Subcutaneous abdominal adipose tissue (tissue), 5 donors: ENCODE results near the gene PTPN2.

Source experiments
- H3K27ac ChIP-seq: one replicate; pipeline ENCODE4 v1.7.0; 2013; ENCODE audit warnings: low read depth, mild to moderate bottlenecking, inconsistent platforms, low read length, moderate library complexity
- H3K27me3 ChIP-seq, 5 donors: one replicate each; pipeline ENCODE4 v1.7.0; 2013; ENCODE audit warnings: low read length in 5 of 5, inconsistent platforms in 1 of 5; ENCODE audit not compliant: control insufficient read depth in 5 of 5, insufficient read depth in 4 of 5
- H3K36me3 ChIP-seq, 5 donors: one replicate each; pipeline ENCODE4 v1.7.0; 2013; ENCODE audit warnings: low read length in 5 of 5; ENCODE audit not compliant: control insufficient read depth in 5 of 5, insufficient read depth in 5 of 5
- H3K4me1 ChIP-seq, 5 donors: one replicate each; pipeline ENCODE4 v1.7.0; 2013; ENCODE audit warnings: low read length in 5 of 5, mild to moderate bottlenecking in 3 of 5, moderate library complexity in 1 of 5; ENCODE audit not compliant: control insufficient read depth in 5 of 5, insufficient read depth in 5 of 5
- H3K4me3 ChIP-seq, 5 donors: one replicate each; pipeline ENCODE4 v1.7.0; 2013; ENCODE audit warnings: low read length in 5 of 5, low read depth in 1 of 5
- H3K9ac ChIP-seq, 5 donors: one replicate each; pipeline ENCODE4 v1.7.0; 2013; ENCODE audit warnings: low read length in 5 of 5, mild to moderate bottlenecking in 4 of 5, moderate library complexity in 3 of 5
- H3K9me3 ChIP-seq, 5 donors: one replicate each; pipeline ENCODE4 v1.7.0; 2013; ENCODE audit warnings: low read length in 5 of 5; ENCODE audit not compliant: control insufficient read depth in 5 of 5
- donor health status: healthy.
- donor health status: healthy.
- donor health status: healthy.
- donor health status: healthy.
- donor health status: healthy.

Gene PTPN2

DNA sequence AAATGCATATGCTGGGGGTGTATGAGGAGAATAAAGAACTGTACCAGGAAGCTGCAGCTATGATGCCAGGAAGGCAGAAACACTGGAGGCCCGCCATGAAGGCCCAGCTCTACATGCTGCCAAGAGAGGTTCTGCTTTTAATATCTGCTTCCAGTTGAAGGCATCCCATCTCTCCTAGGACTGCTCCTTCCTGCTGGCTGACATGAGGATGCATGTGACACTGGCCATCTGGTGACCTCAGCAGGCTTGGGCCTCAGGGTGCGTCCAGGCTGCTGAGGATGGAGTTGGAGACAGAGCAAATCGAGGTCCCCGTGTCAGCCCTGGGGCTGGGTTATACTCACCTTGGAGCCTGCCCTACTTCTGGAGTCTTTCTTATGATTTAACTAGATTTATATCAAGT, 132.1 kb downstream of the PTPN2 start:
- Histone ChIP-seq H3K9me3 (no peaks in the 10 kb centered on the region), H3K4me3 (no peak overlapping the region), H3K27ac (no peak overlapping the region), H3K27me3 (no peaks in the 10 kb centered on the region), H3K4me1 (no peaks in the 10 kb centered on the region), H3K36me3 (no peaks in the 10 kb centered on the region), H3K9ac (no peak overlapping the region)

DNA sequence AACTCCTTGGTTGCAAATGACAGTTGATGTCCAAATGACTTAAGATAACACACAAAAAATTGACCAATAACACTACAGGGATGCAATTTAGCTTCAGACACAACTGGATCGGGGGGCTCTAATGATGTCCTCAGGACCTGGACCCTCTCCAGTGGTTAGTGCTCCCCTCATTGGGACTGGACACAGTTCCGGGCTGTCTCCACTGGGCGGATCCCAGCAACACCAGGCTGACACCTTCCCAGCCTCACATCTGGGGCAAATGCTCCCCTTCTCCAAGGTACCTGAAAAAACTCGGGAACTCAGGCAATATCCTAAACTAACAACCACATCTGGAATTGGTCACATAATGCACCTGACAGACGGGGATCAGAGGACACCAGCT, 132.5 kb downstream of the PTPN2 start:
- Histone ChIP-seq H3K4me3 (no peak overlapping the region), H3K9me3 (no peaks in the 10 kb centered on the region), H3K27ac (no peak overlapping the region), H3K9ac (no peak overlapping the region), H3K36me3 (no peaks in the 10 kb centered on the region), H3K4me1 (no peaks in the 10 kb centered on the region), H3K27me3 (no peaks in the 10 kb centered on the region)

DNA sequence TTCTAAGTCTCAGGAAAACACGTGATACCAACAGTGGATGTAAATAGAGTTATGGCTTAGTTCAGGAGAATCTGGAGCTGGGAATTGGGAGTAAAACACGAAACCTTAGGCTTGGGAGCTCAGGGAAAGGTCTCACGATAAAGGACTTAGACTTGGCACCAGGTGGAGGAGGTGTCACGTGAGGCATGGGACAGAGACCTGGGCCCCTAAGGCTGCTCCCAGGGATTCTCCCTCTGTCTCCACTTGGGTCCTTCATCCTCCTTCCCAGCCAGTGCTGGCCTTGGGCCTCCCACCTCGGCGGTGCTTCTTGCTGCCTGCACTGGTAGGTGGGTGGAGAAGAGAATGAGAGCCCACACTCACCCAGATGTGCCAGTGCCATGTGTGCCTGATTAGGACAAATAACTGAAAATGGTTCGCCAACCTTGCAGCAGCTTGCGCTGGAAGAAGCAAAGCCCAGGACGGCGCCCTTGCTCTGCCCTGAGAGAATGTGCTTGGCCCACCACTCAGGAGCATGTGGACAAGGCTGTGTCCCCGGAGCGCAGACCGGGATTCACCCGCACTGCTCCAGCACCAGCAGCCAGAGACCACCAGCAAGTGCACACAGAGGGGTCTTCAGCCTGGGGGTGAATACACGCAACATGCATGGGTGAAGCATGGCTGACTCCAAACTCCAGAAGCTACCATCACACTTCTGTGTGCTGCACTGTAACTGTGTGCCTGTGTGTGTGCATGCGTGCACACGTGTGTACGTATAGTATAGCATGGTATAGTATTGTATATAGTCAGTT, 133.1 kb downstream of the PTPN2 start:
- no peaks in the 10 kb centered on the region for H3K27me3 ChIP-seq
- H3K9ac ChIP-seq, result no peak overlapping the region
- H3K27ac ChIP-seq, result no peak overlapping the region
- no peaks in the 10 kb centered on the region for H3K36me3 ChIP-seq
- no peaks in the 10 kb centered on the region for H3K4me1 ChIP-seq
- no peak overlapping the region for H3K4me3 ChIP-seq
- no peaks in the 10 kb centered on the region for H3K9me3 ChIP-seq

DNA sequence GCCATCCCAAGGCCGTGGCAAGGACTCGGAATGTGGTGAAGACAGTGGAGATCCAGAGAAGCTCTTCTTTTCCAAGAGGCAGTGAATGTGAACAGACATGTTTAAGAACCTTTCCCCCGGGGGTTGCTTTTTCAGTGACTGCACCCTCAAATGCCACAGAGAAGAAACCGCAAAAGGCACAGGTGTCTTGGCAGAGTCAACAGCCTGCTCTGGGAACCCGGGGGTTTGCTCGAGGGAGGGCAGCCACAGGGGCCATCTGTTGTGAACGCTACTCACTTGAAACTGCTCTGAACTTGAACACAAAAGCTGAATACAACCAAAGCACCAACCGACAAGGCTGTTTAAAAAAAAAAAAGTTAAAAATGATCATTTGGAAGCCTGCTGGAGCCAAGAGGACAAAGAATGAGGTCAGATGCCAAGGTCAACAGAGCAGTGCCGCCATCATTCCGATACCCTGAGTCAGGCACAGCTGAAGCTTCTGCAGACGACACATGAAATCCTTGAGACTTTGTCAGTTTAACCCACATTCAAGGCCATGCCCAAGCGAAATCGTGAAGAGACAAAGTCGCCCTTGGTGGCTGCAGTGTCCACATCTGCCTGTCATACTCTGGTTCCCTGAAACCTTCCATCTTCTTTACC, 133.8 kb downstream of the PTPN2 start:
- Histone ChIP-seq H3K27me3 (no peaks in the 10 kb centered on the region), H3K4me3 (no peak overlapping the region), H3K4me1 (no peaks in the 10 kb centered on the region), H3K27ac (no peak overlapping the region), H3K9me3 (no peaks in the 10 kb centered on the region), H3K36me3 (no peaks in the 10 kb centered on the region), H3K9ac (no peak overlapping the region)

DNA sequence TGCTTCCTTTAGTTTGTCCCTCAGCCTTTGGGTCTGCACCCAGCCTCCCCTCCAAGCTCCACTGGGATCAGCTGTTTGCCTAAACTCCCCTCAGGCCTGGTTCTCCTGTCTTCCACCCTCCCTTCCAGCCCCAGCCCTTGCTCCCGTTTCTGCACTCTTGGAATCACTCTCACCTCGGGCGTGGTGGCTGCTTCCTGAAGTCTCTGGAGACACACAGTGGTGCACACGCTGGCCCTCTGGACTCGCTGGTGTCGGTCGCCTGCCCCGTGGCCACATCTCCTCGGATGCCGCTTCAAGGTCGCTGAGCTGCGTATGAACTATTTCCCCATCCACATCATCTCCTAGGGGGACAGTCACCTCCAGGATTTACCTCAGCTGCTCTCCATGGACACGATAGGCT, 134.9 kb downstream of the PTPN2 start:
- Histone ChIP-seq H3K9me3 (no peaks in the 10 kb centered on the region), H3K27me3 (no peaks in the 10 kb centered on the region), H3K36me3 (no peaks in the 10 kb centered on the region), H3K4me1 (no peaks in the 10 kb centered on the region), H3K27ac (no peak overlapping the region), H3K9ac (no peak overlapping the region), H3K4me3 (no peak overlapping the region)

DNA sequence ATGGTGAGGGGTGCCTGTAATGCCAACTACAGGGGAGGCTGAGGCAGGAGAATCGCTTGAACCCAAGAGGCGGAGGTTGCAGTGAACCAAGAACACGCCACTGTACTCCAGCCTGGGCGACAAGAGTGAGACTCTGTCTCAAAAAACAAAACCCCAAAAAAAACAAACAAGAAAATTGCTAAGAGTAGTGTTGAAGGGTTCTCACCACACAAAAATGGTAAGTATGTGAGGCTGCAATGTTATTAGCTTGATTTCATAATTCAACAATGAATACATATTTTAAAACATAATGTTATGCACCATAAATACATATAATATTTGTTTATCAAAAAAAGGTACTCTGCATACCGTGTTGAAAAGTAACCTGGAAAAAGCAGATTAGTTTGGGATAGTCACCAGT, 135.4 kb downstream of the PTPN2 start:
- Histone ChIP-seq H3K27ac (no peak overlapping the region), H3K9ac (no peak overlapping the region), H3K4me3 (no peak overlapping the region), H3K4me1 (no peaks in the 10 kb centered on the region), H3K9me3 (no peaks in the 10 kb centered on the region), H3K36me3 (no peaks in the 10 kb centered on the region), H3K27me3 (no peaks in the 10 kb centered on the region)

DNA sequence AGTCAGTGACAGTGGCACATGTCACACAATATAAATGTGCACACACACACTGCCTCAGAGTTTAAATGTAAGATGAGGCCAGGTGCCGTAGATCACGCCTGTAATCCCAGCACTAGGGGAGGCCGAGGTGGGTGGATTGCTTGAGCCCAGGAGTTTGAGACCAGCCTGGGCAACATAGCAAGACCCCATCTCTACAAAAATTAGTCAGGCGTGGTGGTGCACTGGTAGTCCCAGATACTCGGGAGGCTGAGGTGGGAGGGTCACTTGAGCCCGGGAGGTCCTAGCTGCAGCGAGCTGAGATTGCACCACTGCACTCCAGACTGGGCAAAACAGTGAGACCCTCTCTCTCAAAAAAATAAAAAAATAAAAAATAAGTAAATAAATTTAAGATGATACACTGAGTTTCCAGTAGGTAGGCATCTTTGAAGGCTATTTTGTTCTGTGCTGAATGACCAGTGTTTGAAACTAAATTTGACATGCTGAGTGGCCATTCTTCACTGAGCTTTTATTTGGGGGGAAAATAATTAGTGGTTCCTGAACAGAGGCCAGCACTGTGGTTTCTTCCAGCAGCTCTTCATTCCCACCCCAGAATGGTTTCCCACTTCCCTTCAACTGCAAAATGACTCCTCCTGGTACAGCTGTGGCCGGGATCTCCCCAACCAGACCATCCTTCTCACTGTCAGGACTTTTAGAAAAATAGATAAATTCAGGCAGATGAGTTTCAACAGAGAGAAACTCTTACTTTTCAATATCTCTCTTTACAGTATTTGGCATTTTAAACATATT, 136.3 kb downstream of the PTPN2 start:
- H3K36me3 ChIP-seq, result no peaks in the 10 kb centered on the region
- no peak overlapping the region for H3K27ac ChIP-seq
- no peak overlapping the region for H3K9ac ChIP-seq
- H3K9me3 ChIP-seq, result no peaks in the 10 kb centered on the region
- no peaks in the 10 kb centered on the region for H3K4me1 ChIP-seq
- no peaks in the 10 kb centered on the region for H3K27me3 ChIP-seq
- H3K4me3 ChIP-seq, result no peak overlapping the region

DNA sequence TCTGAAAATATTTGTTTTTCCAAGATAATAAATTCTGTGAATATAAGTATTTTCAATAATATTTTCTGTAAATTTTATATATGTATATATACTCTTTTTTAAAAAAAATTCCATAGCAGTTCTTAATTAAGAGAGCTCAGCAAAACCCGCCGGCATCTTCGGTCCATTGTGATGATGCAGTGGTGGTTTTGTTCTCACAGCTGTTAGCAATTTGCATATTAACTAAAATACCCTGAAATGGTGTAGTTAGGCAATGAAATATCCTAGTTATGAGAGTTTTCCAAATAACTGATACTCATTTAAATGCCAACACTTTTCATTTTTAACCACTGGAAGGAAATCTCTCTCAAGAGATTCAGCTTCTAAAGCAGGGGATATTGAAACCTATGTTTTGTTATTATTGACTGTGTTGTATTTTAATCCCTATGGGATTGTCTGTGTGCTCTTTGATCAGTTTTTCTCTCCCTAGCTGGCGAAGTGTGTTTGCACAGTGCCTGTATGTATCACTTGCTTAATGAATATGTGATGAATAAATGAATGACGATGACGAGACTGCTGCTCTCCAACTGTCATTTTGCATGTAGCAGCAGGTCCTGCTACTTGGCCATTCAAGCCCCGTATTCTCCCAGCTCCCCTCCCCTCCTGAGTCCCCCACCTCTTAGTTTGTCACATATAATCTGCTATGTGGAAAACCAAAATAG, 138.8 kb downstream of the PTPN2 start:
- H3K27me3 ChIP-seq, result no peaks in the 10 kb centered on the region
- no peaks in the 10 kb centered on the region for H3K9me3 ChIP-seq
- H3K4me3 ChIP-seq, result no peak overlapping the region
- no peak overlapping the region for H3K27ac ChIP-seq
- no peaks in the 10 kb centered on the region for H3K36me3 ChIP-seq
- H3K4me1 ChIP-seq, result no peaks in the 10 kb centered on the region
- no peak overlapping the region for H3K9ac ChIP-seq

DNA sequence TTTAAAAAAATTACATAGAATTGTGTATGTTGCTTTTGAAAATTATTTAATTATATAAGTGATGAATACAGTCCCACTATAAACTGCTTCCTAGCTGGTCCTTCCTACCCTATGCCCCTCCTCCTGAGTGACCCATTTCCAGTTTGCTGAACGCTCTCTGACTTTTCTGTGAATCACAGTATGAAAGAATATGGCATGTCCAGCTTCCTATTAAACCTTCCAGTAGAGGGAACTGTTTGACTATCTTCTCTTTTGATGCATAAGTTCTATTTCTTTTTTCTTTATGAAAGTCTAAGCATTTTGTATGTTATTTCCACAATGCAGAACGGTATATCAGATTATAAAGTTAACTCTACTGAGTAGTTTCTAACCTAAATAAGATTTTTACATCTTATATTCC, 139.9 kb downstream of the PTPN2 start:
- Histone ChIP-seq H3K4me3 (no peak overlapping the region), H3K4me1 (no peaks in the 10 kb centered on the region), H3K9me3 (no peaks in the 10 kb centered on the region), H3K27me3 (no peaks in the 10 kb centered on the region), H3K36me3 (no peaks in the 10 kb centered on the region), H3K9ac (no peak overlapping the region), H3K27ac (no peak overlapping the region)

DNA sequence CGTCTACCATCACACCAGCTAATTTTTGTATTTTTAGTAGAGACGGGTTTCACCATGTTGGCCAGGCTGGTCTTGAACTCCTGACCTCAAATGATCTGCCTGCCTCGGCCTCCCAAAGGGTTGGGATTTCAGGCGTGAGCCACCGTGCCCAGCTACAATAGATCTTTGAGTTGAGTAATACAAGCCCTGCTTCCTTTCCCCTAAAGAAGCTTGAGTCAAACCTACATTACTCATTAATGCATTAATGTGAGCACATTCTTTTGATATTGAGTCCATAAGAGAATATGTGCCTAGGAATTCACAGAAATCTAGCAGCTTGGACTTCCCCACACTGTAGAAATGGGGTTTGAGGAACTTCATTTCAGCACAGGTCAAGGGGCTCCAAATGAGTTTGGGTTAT, 141.6 kb downstream of the PTPN2 start:
- H3K27ac ChIP-seq, result no peak overlapping the region
- no peaks in the 10 kb centered on the region for H3K36me3 ChIP-seq
- H3K4me1 ChIP-seq, result no peaks in the 10 kb centered on the region
- H3K27me3 ChIP-seq, result no peaks in the 10 kb centered on the region
- H3K9me3 ChIP-seq, result no peaks in the 10 kb centered on the region
- H3K9ac ChIP-seq, result no peak overlapping the region
- no peak overlapping the region for H3K4me3 ChIP-seq
